Measurements from ENCODE around the gene CPN1.
A peak's percentile ranks its signal among the peaks of the same experiment; 100 is the strongest.

The CPN1 gene

GRCh38 chr10:100057948-100058347, 23.7 kb downstream of the CPN1 start:
- no peak for DNase-seq (ENCODE audit: low read depth)
- no peak for TF ChIP-seq CTCF (IDR thresholded peaks at IDR 0.05; ENCODE audit: low read length, missing control alignments)
- no peak overlapping the region for H3K4me3 ChIP-seq (replicated peaks; ENCODE audit: low read depth, low read length)

- no peak for TF ChIP-seq CTCF (IDR thresholded peaks at IDR 0.05; ENCODE audit: low read length, missing control alignments)
- DNase-seq (ENCODE audit: low read depth) = no peak
- no peak overlapping the region for H3K4me3 ChIP-seq (replicated peaks; ENCODE audit: low read depth, low read length)
Measured at GRCh38 chr10:100053686-100054460, 27.8 kb downstream of the CPN1 start.

- no peak overlapping the region for H3K4me3 ChIP-seq (replicated peaks; ENCODE audit: low read depth, low read length)
- peak; percentile 94 for TF ChIP-seq CTCF (IDR thresholded peaks at IDR 0.05; ENCODE audit: low read length, missing control alignments)
- DNase-seq (ENCODE audit: low read depth) = peak; percentile 91
Measured at GRCh38 chr10:100046021-100046486, 35.6 kb downstream of the CPN1 start.

- TF ChIP-seq CTCF (IDR thresholded peaks at IDR 0.05; ENCODE audit: low read length, missing control alignments) = no peak
- H3K4me3 ChIP-seq (replicated peaks; ENCODE audit: low read depth, low read length) = no peak overlapping the region
- DNase-seq (ENCODE audit: low read depth) = no peak
Measured at GRCh38 chr10:100045592-100045991, 36.1 kb downstream of the CPN1 start.

- peak; percentile 86 for DNase-seq (ENCODE audit: low read depth)
- no peak overlapping the region for H3K4me3 ChIP-seq (replicated peaks; ENCODE audit: low read depth, low read length)
- no peak for TF ChIP-seq CTCF (IDR thresholded peaks at IDR 0.05; ENCODE audit: low read length, missing control alignments)
Measured at GRCh38 chr10:100043796-100044195, 37.9 kb downstream of the CPN1 start.

GRCh38 chr10:100043344-100043743, 38.3 kb downstream of the CPN1 start:
- no peak overlapping the region for H3K4me3 ChIP-seq (replicated peaks; ENCODE audit: low read depth, low read length)
- TF ChIP-seq CTCF (IDR thresholded peaks at IDR 0.05; ENCODE audit: low read length, missing control alignments) = no peak
- no peak for DNase-seq (ENCODE audit: low read depth)

All from fibroblast of pulmonary artery (primary cell).